K562 (cell line): ENCODE measurements around the gene ADAT3. TPM values are rescaled to one million over a fixed set of nuclear protein-coding genes. Genes with fewer than 3 reads are reported as not detected.
A peak's percentile ranks its signal among the peaks of the same experiment; 100 is the strongest.

Experiments
- ATAC-seq: fragments of 200-7000 bp; cut with Tn5 transposase; 3 replicates; pipeline ENCODE4 v1.9.1; 2020; ENCODE audit warnings: moderate library complexity
- BruUV-seq: library from RNA; stranded (reverse); fragments of 400-500 nt; replicated peaks from 2 replicates; lab custom pipeline; 2021; lab: Mats Ljungman, UMichigan
- CTCF ChIA-PET: fragments of 300-600 bp; formaldehyde crosslinking; extraction: SDS; loops from one replicate; lab custom pipeline; 2021; ENCODE audit warnings: low intra/inter-chr PET ratio; lab: Yijun Ruan, JAX
- POLR2A ChIA-PET: fragments of 300-600, 350-650 bp; sonication (Branson Sonifier 250); formaldehyde crosslinking; extraction: SDS; loops from one replicate; lab custom pipeline; 2021; ENCODE audit warnings: antibody characterized with exemption, inconsistent platforms; lab: Yijun Ruan, JAX
- DNase-seq, 4 experiments: peaks; one replicate each; pipeline versions ENCODE4 v3.0.0 to v3.0.0-alpha.2; 2011 to 2018; ENCODE audit warnings: low spot score in 3 of 4, mixed read lengths in 3 of 4; ENCODE audit errors: extremely low read depth in 1 of 4
- FAIRE-seq: peaks from 2 replicates; lab custom pipeline; 2011; peaks lifted over from hg19 to GRCh38; lab: Jason Lieb, UNC
- H2AFZ ChIP-seq: 2 replicates; pipeline ENCODE4 v1.6.0; 2011; ENCODE audit warnings: low read depth, low read length, control low read depth, inconsistent platforms
- H3K27ac ChIP-seq: fragments of 200-600 bp; 3 replicates; pipeline ENCODE4 v1.8.0; 2011; ENCODE audit warnings: low read depth, mild to moderate bottlenecking, control low read depth, inconsistent platforms, low read length, moderate library complexity, mixed read lengths; ENCODE audit errors: extremely low read depth
- H3K27me3 ChIP-seq, 2 experiments: fragments of 300-600 bp in 1 of 2; 2 replicates in 1 of 2; 3 replicates in 1 of 2; pipeline versions ENCODE4 v1.6.0 to v1.8.0; 2011; ENCODE audit warnings: inconsistent platforms in 2 of 2, low read length in 2 of 2, mild to moderate bottlenecking in 1 of 2, mixed read lengths in 1 of 2, moderate library complexity in 1 of 2; ENCODE audit not compliant: control insufficient read depth in 2 of 2, insufficient read depth in 2 of 2
- H3K36me3 ChIP-seq: fragments of 300-600 bp; 3 replicates; pipeline ENCODE4 v1.8.0; 2011; ENCODE audit warnings: mild to moderate bottlenecking, low read length, inconsistent platforms; ENCODE audit not compliant: control insufficient read depth, insufficient read depth
- H3K4me1 ChIP-seq, 2 experiments: fragments of 200-600 bp in 1 of 2; replicated peaks in 1 of 2; 2 replicates in 1 of 2; 3 replicates in 1 of 2; pipeline versions ENCODE4 v1.5.1 to v1.8.0; 2011; ENCODE audit warnings: inconsistent platforms in 2 of 2, low read length in 2 of 2, mild to moderate bottlenecking in 1 of 2, mixed read lengths in 1 of 2, moderate library complexity in 1 of 2; ENCODE audit not compliant: control insufficient read depth in 2 of 2, insufficient read depth in 2 of 2
- H3K4me2 ChIP-seq: 2 replicates; pipeline ENCODE4 v1.6.1; 2011; ENCODE audit warnings: low read length, control low read depth, inconsistent platforms, mixed read lengths; ENCODE audit not compliant: insufficient read depth
- H3K4me3 ChIP-seq: fragments of 200-600 bp; sonication (generic), shearing (Covaris generic); 2 replicates; pipeline ENCODE4 v1.5.1; 2016; ENCODE audit warnings: control low read depth, inconsistent platforms
- H3K79me2 ChIP-seq: fragments of 200-600 bp; 3 replicates; pipeline ENCODE4 v1.8.0; 2011; ENCODE audit warnings: low read length, inconsistent platforms; ENCODE audit not compliant: control insufficient read depth, insufficient read depth
- H3K9ac ChIP-seq, 2 experiments: 2 replicates each; pipeline versions ENCODE4 v1.6.0 to v1.6.1; 2011; ENCODE audit warnings: low read depth in 2 of 2, low read length in 2 of 2, control low read depth in 1 of 2, inconsistent platforms in 1 of 2, mild to moderate bottlenecking in 1 of 2, mixed read lengths in 1 of 2; ENCODE audit not compliant: insufficient read depth in 1 of 2
- H3K9me1 ChIP-seq: one replicate; pipeline ENCODE4 v1.6.0; 2011; ENCODE audit warnings: inconsistent platforms, mild to moderate bottlenecking, low read length, moderate library complexity; ENCODE audit not compliant: control insufficient read depth, insufficient read depth
- H3K9me3 ChIP-seq: replicated peaks from 2 replicates; pipeline ENCODE4 v1.5.1; 2011; ENCODE audit warnings: low read depth, low read length, inconsistent platforms; ENCODE audit not compliant: control insufficient read depth, insufficient read depth
- H4K20me1 ChIP-seq: replicated peaks from 2 replicates; pipeline ENCODE4 v1.6.1; 2011; ENCODE audit warnings: low read length, inconsistent platforms, mixed read lengths; ENCODE audit not compliant: control insufficient read depth, insufficient read depth
- ASH1L ChIP-seq: fragments of 450-650 bp; IDR thresholded peaks from 2 replicates; pipeline ENCODE4 v1.6.1; 2018; ENCODE audit warnings: borderline replicate concordance, mild to moderate bottlenecking, low read depth; ENCODE audit not compliant: partially characterized antibody
- FOS ChIP-seq: IDR thresholded peaks from 3 replicates; pipeline ENCODE4 v1.6.1; 2011; ENCODE audit not compliant: insufficient read length; ENCODE audit errors: extremely low read depth
- RBFOX2 ChIP-seq: fragments of 200-400 bp; formaldehyde crosslinking; IDR thresholded peaks from 2 replicates; pipeline ENCODE4 v1.6.1; 2017; ENCODE audit warnings: low read depth, mild to moderate bottlenecking, low read length, moderate library complexity
- RBM15 ChIP-seq: fragments of 200-400 bp; formaldehyde crosslinking; IDR thresholded peaks from 2 replicates; pipeline ENCODE4 v1.6.1; 2018; ENCODE audit warnings: mild to moderate bottlenecking, low read length, moderate library complexity; ENCODE audit not compliant: insufficient read depth
- ZBTB1 ChIP-seq: sonication (generic); formaldehyde crosslinking; IDR thresholded peaks from 2 replicates; pipeline ENCODE4 v1.8.1; 2023; ENCODE audit warnings: missing genetic modification reagents, low read depth, mild to moderate bottlenecking, borderline replicate concordance
- ZKSCAN3 ChIP-seq: fragments of 250-450 bp; sonication (Bioruptor Pico); IDR thresholded peaks from 2 replicates; pipeline ENCODE4 v1.4.0; 2020
- WGBS: fragments of 100-300 bp; shearing (Covaris generic); methylation state at CpG from one replicate; pipeline ENCODE4 v1.1.6; 2016; ENCODE audit warnings: low coverage, mixed read lengths; ENCODE audit not compliant: insufficient coverage; ENCODE audit errors: missing lambda C conversion rate; 5-methylcytosine and 5-hydroxymethylcytosine counted together
- in situ Hi-C: fragments of 300-500 bp; cut with MboI; formaldehyde crosslinking; loops from 4 replicates; pipeline ENCODE4 v1.15.0; 2018; ENCODE audit warnings: inconsistent platforms, mixed read lengths
- intact Hi-C: fragments of 100-400 bp; cut with micrococcal nuclease; formaldehyde crosslinking; loops from 2 replicates; pipeline ENCODE4 v1.14.2; 2022
- polyA plus RNA-seq, 8 experiments: library from polyadenylated mRNA; depleted of rRNA in 4 of 8; stranded (reverse) in 5 of 8; unstranded in 3 of 8; fragments of >200 nt; fragmentation: Nextera tagmentation in 2 of 8; fragmentation: Illumina TruSeq in 1 of 8; extraction: Ambion mirVana in 2 of 8; extraction: Trizol in 1 of 8; gene quantifications; 2 replicates each; pipeline versions ENCODE4 v1.2.1 to v1.2.3, GENCODE V29; 2011 to 2014; ENCODE audit warnings: inconsistent platforms in 1 of 8, missing spikeins in 1 of 8
- total RNA-seq, 7 experiments: library from RNA; depleted of rRNA in 6 of 7; stranded (reverse); fragments of >200 nt in 6 of 7; fragmentation: Illumina TruSeq in 2 of 7; extraction: Trizol in 2 of 7; gene quantifications; 2 replicates each; pipeline versions ENCODE4 v1.2.1 to v1.2.3, GENCODE V29; 2011 to 2021; ENCODE audit warnings: low replicate concordance in 1 of 7
- TF ChIP-seq, protein P1 (sequence below), 2 experiments: fragments of 200-800 bp in 1 of 2; sonication (Bioruptor generic) in 1 of 2; sonication (generic) in 1 of 2; formaldehyde crosslinking in 1 of 2; IDR thresholded peaks in 1 of 2; conservative IDR thresholded peaks in 1 of 2; 2 replicates each; pipeline versions ENCODE4 v1.5.0 to v1.6.1; 2016 to 2020; ENCODE audit warnings: missing compliant biosample characterization in 1 of 2, missing genetic modification characterization in 1 of 2, missing genetic modification reagents in 1 of 2
- TF ChIP-seq, protein P2 (sequence below): sonication (generic); formaldehyde crosslinking; IDR thresholded peaks from 2 replicates; pipeline ENCODE4 v1.8.0; 2022; ENCODE audit warnings: missing genetic modification reagents, mild to moderate bottlenecking, borderline replicate concordance
- TF ChIP-seq, protein P3 (sequence below): fragments of 450-650 bp; formaldehyde crosslinking; conservative IDR thresholded peaks from 2 replicates; pipeline ENCODE4 v1.4.0; 2022; ENCODE audit warnings: mild to moderate bottlenecking, missing genetic modification characterization

ADAT3 gene
- total and polyA plus RNA-seq, 9 of the 15 experiments (the other 6 are each of a cell fraction or from before 2014, with no cell fraction given) = 0.67 to 15.6 (median 7.8) TPM; not detected in 4

DNA sequence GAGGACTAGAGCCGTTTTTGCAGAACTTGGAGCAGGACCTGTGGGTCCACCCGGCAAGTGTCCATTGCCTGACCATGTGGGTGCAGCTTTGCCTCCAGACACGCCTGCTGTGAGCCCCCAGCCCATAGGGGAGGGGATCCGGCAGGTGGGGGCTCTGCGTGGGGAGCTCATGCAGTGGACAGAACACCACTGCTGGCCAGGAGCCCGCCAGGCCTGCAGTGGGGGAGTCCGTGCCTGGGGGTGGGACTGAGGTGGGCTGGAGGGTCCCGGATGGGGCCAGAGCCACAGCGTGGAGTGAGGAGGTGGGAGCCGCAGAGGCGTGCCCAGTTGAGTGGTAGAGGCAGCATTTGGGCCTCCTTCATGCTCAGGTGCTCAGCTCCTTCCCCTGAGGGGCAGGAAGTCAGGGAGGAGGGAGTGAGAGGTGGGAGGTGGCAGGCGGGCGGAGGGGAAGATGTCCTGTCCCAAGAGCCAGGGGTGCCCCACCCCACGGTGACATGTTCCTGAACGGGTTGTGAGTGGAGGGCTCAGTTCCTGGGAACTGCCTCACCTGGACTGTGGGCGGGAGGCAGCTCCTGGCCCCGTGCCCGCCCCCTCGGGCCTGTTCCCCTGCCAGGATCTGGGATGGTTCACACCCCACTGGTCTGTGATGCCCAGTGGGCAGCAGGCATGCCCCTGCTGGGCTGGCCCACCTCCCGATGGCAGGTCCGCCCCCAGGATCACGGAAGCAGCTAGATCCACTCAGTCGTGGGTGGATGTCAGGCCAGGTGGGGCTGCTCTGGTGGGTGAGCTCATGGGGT lies 8.8 kb downstream of the ADAT3 start:
- no peaks in the 10 kb centered on the region; the same call in 1 of the 2 replicates for H3K9me3 ChIP-seq
- CTCF ChIA-PET = no interaction called here
- in situ Hi-C loops = no loop called here

DNA sequence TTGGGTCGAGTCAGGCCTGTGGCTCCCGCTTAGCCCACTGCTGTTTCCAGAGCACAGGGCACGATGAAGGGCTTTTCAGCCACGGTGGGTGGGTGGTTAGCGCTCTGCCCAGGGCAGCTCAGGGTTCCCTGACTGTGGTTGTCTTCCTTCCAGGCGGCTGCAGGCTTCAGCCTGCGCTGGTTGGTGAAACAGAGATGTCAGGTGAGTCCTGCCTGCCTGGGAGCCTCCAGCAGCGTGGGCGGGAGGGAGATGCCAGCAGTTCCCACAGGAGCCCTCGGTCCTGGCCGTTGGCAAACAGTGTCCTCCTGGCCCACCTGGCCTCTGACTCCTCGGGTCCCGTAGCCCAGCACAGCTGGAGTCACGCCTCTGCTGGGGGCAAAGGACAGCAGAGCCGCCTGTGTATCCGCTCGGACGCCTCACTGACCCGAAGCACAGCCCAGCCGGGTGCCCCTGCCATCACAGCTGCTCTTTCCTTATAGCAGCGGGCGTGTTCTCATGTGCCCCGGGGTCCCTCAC lies 9.7 kb downstream of the ADAT3 start:
- peaks cover 0 to 37% of the 10 kb centered on the region in 2 experiments; a peak in 2 of 5 replicates for H3K4me1 ChIP-seq
- H3K79me2 ChIP-seq = peaks cover 42% of the 10 kb centered on the region
- POLR2A ChIA-PET = no interaction called here
- H3K9ac ChIP-seq = no peak overlapping the region; a peak in 1 of 4 replicates
- peaks cover 54% of the 10 kb centered on the region; the same call in 2 of the 3 replicates for H3K36me3 ChIP-seq
- no peak overlapping the region for H3K4me2 ChIP-seq
- no TSS peak for BruUV-seq
- DNase-seq = no peak
- in situ Hi-C loops (no loop called here), intact Hi-C loops (no loop called here)
- H3K27me3 ChIP-seq = no peaks in the 10 kb centered on the region
- no peaks in the 10 kb centered on the region; the same call in 1 of the 2 replicates for H3K9me3 ChIP-seq
- FAIRE-seq = no peak
- H3K4me3 ChIP-seq = no peak overlapping the region
- WGBS = 97% methylated on average over 21 of the region's 23 CpGs
- CTCF ChIA-PET = no interaction called here
- no peak overlapping the region for H3K27ac ChIP-seq
- H3K9me1 ChIP-seq = no peaks in the 10 kb centered on the region
- no peak for ATAC-seq
- H2AFZ ChIP-seq = no peak overlapping the region
- no peaks in the 10 kb centered on the region; the same call in 1 of the 2 replicates for H4K20me1 ChIP-seq
- TF ChIP-seq, protein P1, sequence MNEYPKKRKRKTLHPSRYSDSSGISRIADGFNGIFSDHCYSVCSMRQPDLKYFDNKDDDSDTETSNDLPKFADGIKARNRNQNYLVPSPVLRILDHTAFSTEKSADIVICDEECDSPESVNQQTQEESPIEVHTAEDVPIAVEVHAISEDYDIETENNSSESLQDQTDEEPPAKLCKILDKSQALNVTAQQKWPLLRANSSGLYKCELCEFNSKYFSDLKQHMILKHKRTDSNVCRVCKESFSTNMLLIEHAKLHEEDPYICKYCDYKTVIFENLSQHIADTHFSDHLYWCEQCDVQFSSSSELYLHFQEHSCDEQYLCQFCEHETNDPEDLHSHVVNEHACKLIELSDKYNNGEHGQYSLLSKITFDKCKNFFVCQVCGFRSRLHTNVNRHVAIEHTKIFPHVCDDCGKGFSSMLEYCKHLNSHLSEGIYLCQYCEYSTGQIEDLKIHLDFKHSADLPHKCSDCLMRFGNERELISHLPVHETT (CRISPR knock-in tag; conservative IDR thresholded peaks at IDR 0.05 in 1 of 2, IDR thresholded peaks at IDR 0.05 in 1 of 2) = no peak
- TF ChIP-seq, protein P2, sequence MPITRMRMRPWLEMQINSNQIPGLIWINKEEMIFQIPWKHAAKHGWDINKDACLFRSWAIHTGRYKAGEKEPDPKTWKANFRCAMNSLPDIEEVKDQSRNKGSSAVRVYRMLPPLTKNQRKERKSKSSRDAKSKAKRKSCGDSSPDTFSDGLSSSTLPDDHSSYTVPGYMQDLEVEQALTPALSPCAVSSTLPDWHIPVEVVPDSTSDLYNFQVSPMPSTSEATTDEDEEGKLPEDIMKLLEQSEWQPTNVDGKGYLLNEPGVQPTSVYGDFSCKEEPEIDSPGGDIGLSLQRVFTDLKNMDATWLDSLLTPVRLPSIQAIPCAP (CRISPR knock-in tag) = no peak
- TF ChIP-seq ASH1L = no peak
- TF ChIP-seq ZKSCAN3 = no peak
- no peak for TF ChIP-seq ZBTB1 (CRISPR knock-in tag)
- TF ChIP-seq FOS = no peak
- TF ChIP-seq, protein P3, sequence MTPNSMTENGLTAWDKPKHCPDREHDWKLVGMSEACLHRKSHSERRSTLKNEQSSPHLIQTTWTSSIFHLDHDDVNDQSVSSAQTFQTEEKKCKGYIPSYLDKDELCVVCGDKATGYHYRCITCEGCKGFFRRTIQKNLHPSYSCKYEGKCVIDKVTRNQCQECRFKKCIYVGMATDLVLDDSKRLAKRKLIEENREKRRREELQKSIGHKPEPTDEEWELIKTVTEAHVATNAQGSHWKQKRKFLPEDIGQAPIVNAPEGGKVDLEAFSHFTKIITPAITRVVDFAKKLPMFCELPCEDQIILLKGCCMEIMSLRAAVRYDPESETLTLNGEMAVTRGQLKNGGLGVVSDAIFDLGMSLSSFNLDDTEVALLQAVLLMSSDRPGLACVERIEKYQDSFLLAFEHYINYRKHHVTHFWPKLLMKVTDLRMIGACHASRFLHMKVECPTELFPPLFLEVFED (CRISPR knock-in tag) = no peak

More for the DNA sequence above, 8.8 kb downstream of the ADAT3 start:
- no peak overlapping the region for H3K4me2 ChIP-seq
- no peaks in the 10 kb centered on the region for H3K27me3 ChIP-seq
- WGBS = 95% methylated on average over 14 of the region's 23 CpGs
- intact Hi-C loops = no loop called here
- H2AFZ ChIP-seq = no peak overlapping the region
- no peaks in the 10 kb centered on the region; the same call in 1 of the 2 replicates for H4K20me1 ChIP-seq
- ATAC-seq = no peak
- no peak for DNase-seq
- no peak for FAIRE-seq
- no peaks in the 10 kb centered on the region for H3K9me1 ChIP-seq
- H3K36me3 ChIP-seq = peaks cover 56% of the 10 kb centered on the region; the same call in 2 of the 3 replicates
- peak overlapping the region in 1 of 2 experiments; percentile 16; a peak in 1 of 4 replicates for H3K9ac ChIP-seq
- BruUV-seq = no TSS peak
- H3K4me1 ChIP-seq = peaks cover 0 to 46% of the 10 kb centered on the region in 2 experiments; a peak in 2 of 5 replicates
- H3K79me2 ChIP-seq = peaks cover 51% of the 10 kb centered on the region
- POLR2A ChIA-PET = interaction anchor here (0.6 kb wide), 1 partner anchor 129 kb away, joined by 3 read pairs; no protein-coding TSS in a partner anchor
- no peak overlapping the region for H3K4me3 ChIP-seq
- H3K27ac ChIP-seq = no peak overlapping the region
- peak; percentile 47 for TF ChIP-seq RBFOX2
- no peak for TF ChIP-seq RBM15
